ENCODE results near the gene SLC25A13.

The SLC25A13 gene

DNA sequence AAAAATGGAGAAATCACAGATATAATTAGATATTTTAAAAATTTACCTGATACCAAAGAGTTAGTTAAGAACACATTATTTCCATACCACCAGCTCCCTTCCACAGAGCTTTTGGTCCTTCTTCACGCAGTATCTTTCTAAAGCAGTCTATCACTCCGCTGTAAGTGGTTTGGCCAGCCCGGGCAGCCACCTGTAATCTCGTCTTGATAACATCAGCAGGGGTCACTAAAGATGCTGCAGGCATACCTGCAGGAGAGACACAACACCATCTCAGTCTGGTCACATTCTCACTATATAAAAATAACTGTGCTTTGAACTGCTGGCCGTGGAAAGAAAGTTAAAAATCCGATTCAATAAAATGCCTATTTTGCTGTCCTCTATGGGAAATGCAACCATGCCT, 200.1 kb downstream of the SLC25A13 start:
- no peak for DNase-seq (ENCODE audit: insufficient read length, low spot score)
- no peak for FAIRE-seq
- TF ChIP-seq POU2F2 (IDR thresholded peaks at IDR 0.05; ENCODE audit: low read depth, low read length), result no peak
- no peak for TF ChIP-seq TAF1 (IDR thresholded peaks at IDR 0.05; ENCODE audit: low read depth, low read length)
- no peak for TF ChIP-seq POLR2A (IDR thresholded peaks at IDR 0.05; ENCODE audit: low read depth, low read length)
- TF ChIP-seq POLR2AphosphoS5 (IDR thresholded peaks at IDR 0.05; ENCODE audit: low read depth, low read length), result no peak
- no peak for TF ChIP-seq SPI1 (IDR thresholded peaks at IDR 0.05; ENCODE audit: low read depth, low read length)
- no peak for TF ChIP-seq PAX5 (IDR thresholded peaks at IDR 0.05; ENCODE audit: insufficient read depth, low read length, severe bottlenecking)

DNA sequence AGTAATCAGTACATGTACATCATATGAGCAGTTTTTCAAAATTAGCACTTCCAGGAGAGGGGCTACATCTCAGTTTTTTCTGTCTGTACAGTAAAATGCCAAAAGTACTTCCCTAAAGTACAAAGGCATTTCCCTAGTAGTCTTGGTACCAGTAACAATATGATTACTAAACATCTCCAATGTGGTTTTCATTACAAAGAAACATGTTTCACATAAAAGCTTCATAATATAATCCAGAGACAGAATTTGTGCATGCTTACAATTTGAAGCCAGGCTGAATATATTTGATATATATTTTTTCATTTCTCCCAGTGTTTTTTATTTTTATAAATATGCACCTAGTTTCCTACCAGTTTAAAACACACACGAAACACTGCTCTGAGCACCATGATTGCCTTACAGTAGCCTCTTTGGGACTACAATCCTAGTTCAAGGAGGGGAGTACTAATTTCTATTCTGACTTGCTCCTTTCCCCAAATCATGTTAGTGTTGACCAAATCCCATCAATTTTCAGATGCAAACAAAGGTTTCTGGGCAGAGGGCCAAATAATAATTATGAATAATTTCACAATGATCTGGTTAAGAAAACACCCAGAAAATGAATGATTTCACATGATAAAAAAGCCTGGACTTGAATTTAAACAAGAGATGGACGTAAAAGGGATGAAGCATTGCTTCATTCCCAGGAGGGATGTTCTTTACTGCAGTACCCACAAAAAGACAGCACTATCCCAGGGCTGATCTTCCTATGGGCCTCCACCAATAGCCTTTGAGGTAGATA, 201.3 kb downstream of the SLC25A13 start:
- no peak for TF ChIP-seq POLR2A (IDR thresholded peaks at IDR 0.05; ENCODE audit: low read depth, low read length)
- FAIRE-seq (no peak), DNase-seq (ENCODE audit: insufficient read length, low spot score) (no peak)

DNA sequence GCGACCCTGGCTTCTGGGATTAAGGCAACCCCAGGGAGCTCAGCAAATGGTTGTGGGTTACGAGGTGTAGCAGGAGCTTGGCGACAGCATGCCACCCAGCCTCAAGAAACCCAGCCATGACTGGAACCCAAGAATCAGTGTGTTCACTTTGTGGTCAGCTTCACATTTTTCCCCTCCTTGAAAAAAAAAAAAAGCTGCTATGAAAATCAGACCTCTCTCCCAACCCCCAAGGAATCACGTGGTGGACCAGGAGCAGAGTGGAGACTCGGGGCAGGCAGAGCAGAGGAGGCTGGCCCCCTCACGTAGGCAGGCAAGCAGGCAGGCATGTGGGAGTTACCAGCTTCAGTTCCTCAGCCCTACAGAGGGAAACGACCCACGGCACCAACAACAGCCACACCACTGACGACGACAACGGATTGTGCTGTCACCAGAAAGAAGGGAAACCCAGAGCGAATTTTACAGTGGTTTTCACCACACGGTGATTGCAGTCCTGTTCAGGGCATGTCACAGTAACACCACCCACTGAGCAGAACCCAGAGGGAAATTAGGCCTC, 203.4 kb downstream of the SLC25A13 start:
- FAIRE-seq (no peak), DNase-seq (ENCODE audit: insufficient read length, low spot score) (no peak)
- no peak for TF ChIP-seq POLR2A (IDR thresholded peaks at IDR 0.05; ENCODE audit: low read depth, low read length)
- TF ChIP-seq POLR2AphosphoS5 (IDR thresholded peaks at IDR 0.05; ENCODE audit: low read depth, low read length), result no peak
- no peak for TF ChIP-seq SPI1 (IDR thresholded peaks at IDR 0.05; ENCODE audit: low read depth, low read length)
- TF ChIP-seq POU2F2 (IDR thresholded peaks at IDR 0.05; ENCODE audit: low read depth, low read length), result no peak
- TF ChIP-seq TAF1 (IDR thresholded peaks at IDR 0.05; ENCODE audit: low read depth, low read length), result no peak
- no peak for TF ChIP-seq PAX5 (IDR thresholded peaks at IDR 0.05; ENCODE audit: insufficient read depth, low read length, severe bottlenecking)

DNA sequence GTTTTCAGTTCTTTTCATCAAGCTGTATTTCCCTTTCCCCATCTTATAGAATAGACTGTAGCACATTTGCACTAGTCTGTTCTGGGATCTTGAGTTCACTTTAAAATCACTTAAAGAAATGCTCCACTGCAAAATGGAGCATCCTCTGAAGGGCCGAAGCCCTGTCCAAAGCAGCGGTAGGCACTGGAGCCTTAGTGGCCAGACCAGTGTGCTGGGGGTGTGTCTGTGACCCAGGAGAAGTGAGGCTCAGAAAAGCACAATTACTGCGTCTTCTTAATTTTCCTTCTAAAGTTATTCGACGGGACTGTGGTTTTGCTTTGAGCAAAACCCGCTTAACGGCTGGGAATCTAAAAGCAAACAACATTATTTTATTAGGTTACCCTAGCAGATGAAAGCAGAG, 205.7 kb downstream of the SLC25A13 start:
- DNase-seq (ENCODE audit: insufficient read length, low spot score), result no peak
- no peak for TF ChIP-seq POLR2A (IDR thresholded peaks at IDR 0.05; ENCODE audit: low read depth, low read length)
- TF ChIP-seq POLR2AphosphoS5 (IDR thresholded peaks at IDR 0.05; ENCODE audit: low read depth, low read length), result no peak
- TF ChIP-seq PAX5 (IDR thresholded peaks at IDR 0.05; ENCODE audit: insufficient read depth, low read length, severe bottlenecking), result no peak
- TF ChIP-seq POU2F2 (IDR thresholded peaks at IDR 0.05; ENCODE audit: low read depth, low read length), result no peak
- TF ChIP-seq SPI1 (IDR thresholded peaks at IDR 0.05; ENCODE audit: low read depth, low read length), result no peak
- TF ChIP-seq TAF1 (IDR thresholded peaks at IDR 0.05; ENCODE audit: low read depth, low read length), result no peak
- no peak for FAIRE-seq

DNA sequence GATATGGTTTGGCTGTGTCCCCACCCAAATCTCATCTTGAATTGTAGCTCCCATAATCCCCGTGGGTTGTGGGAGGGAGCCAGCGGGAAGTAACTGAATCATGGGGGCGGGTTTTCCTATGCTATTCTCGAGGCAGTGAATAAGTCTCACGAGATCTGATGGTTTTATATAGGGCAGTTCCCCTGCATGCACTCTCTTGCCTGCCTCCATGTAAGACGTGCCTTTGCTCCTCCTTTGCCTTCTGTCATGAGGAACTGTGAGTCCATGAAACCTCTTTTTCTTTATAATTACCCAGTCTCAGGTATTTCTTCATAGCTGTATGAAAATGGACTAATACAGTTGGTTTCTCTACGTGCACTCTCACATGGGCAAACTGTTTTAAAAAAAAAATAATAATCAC, 207.7 kb downstream of the SLC25A13 start:
- no peak for FAIRE-seq
- DNase-seq (ENCODE audit: insufficient read length, low spot score), result no peak
- TF ChIP-seq POU2F2 (IDR thresholded peaks at IDR 0.05; ENCODE audit: low read depth, low read length) (no peak), PAX5 (IDR thresholded peaks at IDR 0.05; ENCODE audit: insufficient read depth, low read length, severe bottlenecking) (no peak), TAF1 (IDR thresholded peaks at IDR 0.05; ENCODE audit: low read depth, low read length) (no peak), SPI1 (IDR thresholded peaks at IDR 0.05; ENCODE audit: low read depth, low read length) (no peak), POLR2A (IDR thresholded peaks at IDR 0.05; ENCODE audit: low read depth, low read length) (no peak), POLR2AphosphoS5 (IDR thresholded peaks at IDR 0.05; ENCODE audit: low read depth, low read length) (no peak)

DNA sequence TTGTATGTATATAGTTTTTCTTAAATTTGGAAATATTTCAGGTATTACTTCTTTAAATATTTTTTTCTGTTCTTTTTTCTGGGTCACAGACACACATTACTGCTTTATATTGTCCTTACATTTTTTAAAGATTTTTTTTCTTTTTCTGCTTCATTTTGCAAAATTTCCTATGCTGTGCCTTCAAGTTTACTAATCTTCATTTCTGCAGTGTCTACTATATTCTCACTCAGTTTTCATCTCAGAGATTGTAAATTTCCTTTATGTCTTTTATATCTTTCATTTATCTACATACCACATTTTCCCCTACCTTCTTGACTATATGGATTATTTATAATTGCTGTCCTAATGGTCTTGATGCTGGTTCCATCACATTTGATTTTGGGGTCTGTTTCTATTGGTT, 210.5 kb downstream of the SLC25A13 start:
- DNase-seq (ENCODE audit: insufficient read length, low spot score) (no peak), FAIRE-seq (no peak)
- TF ChIP-seq PAX5 (IDR thresholded peaks at IDR 0.05; ENCODE audit: insufficient read depth, low read length, severe bottlenecking) (no peak), POLR2AphosphoS5 (IDR thresholded peaks at IDR 0.05; ENCODE audit: low read depth, low read length) (no peak), POLR2A (IDR thresholded peaks at IDR 0.05; ENCODE audit: low read depth, low read length) (no peak), SPI1 (IDR thresholded peaks at IDR 0.05; ENCODE audit: low read depth, low read length) (no peak), POU2F2 (IDR thresholded peaks at IDR 0.05; ENCODE audit: low read depth, low read length) (no peak), TAF1 (IDR thresholded peaks at IDR 0.05; ENCODE audit: low read depth, low read length) (no peak)

DNA sequence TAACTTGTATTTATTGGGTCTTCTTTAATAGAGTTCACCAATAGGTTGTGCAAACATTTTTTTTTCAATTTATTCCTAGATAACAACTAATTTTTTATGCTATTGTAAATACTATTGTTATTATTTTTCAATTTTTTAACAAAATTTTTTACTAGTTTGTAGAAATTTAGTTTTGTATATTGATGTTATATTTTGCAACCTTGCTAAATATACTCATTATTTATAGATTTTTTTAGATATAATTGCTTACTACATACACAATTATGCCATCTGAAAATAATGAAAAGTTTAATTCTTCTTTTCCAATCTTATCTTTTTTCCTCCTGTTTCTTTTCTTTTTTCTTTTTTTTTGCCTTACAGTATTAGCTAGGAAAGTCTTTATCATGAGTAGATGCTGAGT, 216.9 kb downstream of the SLC25A13 start:
- TF ChIP-seq TAF1 (IDR thresholded peaks at IDR 0.05; ENCODE audit: low read depth, low read length) (no peak), POLR2A (IDR thresholded peaks at IDR 0.05; ENCODE audit: low read depth, low read length) (no peak), SPI1 (IDR thresholded peaks at IDR 0.05; ENCODE audit: low read depth, low read length) (no peak), POLR2AphosphoS5 (IDR thresholded peaks at IDR 0.05; ENCODE audit: low read depth, low read length) (no peak)
- DNase-seq (ENCODE audit: insufficient read length, low spot score) (no peak), FAIRE-seq (no peak)

DNA sequence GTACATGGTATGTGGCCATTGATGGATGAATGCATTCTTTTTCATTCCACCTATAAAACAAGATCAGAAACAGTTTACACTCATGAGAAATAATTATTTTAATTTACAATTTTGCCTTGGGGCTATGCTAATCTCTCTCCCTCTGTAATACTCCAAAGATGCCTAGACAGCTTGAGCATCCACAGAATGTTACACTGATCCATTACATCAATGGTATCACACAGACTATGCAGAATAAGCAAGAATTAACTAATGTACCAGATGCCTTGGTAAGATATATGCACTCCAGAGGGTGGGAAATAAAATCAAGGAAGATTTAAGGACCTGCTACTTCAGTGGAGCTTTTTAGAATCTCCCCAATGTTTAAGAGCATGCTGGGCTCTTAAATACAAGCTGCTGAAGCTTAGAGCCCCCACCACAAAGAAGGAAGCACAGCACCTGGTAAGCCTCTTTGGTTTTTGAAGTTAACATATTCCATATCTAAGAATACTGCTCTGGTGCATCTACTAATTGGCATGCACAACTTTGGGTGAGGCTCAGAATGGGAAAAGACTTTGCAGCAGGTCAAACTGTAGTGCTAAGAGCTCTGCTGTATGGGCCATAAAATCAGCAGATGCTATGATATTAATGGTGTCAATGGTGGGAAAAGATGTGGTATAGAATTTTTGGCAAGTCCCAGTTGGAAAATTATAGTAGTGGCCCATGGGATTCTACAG, 219.6 kb downstream of the SLC25A13 start:
- DNase-seq (ENCODE audit: insufficient read length, low spot score) (no peak), FAIRE-seq (no peak)
- TF ChIP-seq POU2F2 (IDR thresholded peaks at IDR 0.05; ENCODE audit: low read depth, low read length) (no peak), POLR2A (IDR thresholded peaks at IDR 0.05; ENCODE audit: low read depth, low read length) (no peak), TAF1 (IDR thresholded peaks at IDR 0.05; ENCODE audit: low read depth, low read length) (no peak), SPI1 (IDR thresholded peaks at IDR 0.05; ENCODE audit: low read depth, low read length) (no peak), POLR2AphosphoS5 (IDR thresholded peaks at IDR 0.05; ENCODE audit: low read depth, low read length) (no peak), PAX5 (IDR thresholded peaks at IDR 0.05; ENCODE audit: insufficient read depth, low read length, severe bottlenecking) (no peak)

DNA sequence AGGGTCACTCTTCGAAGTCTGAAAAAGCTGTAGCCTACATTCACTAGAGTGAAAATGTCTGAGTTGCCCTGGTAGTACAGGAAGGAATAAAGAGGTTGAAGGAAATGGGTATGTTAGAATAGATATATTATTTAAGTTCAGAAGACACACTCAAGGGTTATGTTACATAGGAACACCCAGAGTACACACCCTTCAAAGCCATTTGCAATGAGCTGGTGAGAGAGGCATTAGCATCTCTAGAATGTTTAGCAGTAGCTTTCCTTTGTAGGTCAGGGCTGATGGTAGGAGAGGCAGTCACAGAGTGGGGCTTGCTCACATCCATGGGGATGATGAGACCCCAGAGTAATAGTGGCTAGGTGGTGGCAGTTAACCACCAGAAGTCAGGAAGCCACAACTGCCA, 221.2 kb downstream of the SLC25A13 start:
- FAIRE-seq (no peak), DNase-seq (ENCODE audit: insufficient read length, low spot score) (no peak)
- TF ChIP-seq POLR2AphosphoS5 (IDR thresholded peaks at IDR 0.05; ENCODE audit: low read depth, low read length) (no peak), PAX5 (IDR thresholded peaks at IDR 0.05; ENCODE audit: insufficient read depth, low read length, severe bottlenecking) (no peak), TAF1 (IDR thresholded peaks at IDR 0.05; ENCODE audit: low read depth, low read length) (no peak), POU2F2 (IDR thresholded peaks at IDR 0.05; ENCODE audit: low read depth, low read length) (no peak), POLR2A (IDR thresholded peaks at IDR 0.05; ENCODE audit: low read depth, low read length) (no peak), SPI1 (IDR thresholded peaks at IDR 0.05; ENCODE audit: low read depth, low read length) (no peak)

Data from GM12891 (cell line).